ENCODE results near the gene SEMA3G. TPM values are rescaled to one million over a fixed set of nuclear protein-coding genes. Genes with fewer than 3 reads are reported as not detected.
A peak's percentile ranks its signal among the peaks of the same experiment; 100 is the strongest.

Gene SEMA3G
- total and polyA plus RNA-seq, 7 experiments from 2014 or later = 0.10 to 0.24 TPM; not detected in 5

GRCh38 chr3:52471371-52472238 lies 26.7 kb upstream of the SEMA3G start:
- H3K9me3 Mint-ChIP-seq = no peaks in the 10 kb centered on the region
- Histone ChIP-seq H3K4me3 (ENCODE audit: low read length) (no peak overlapping the region), H3K4me1 (ENCODE audit: control insufficient read depth in 2 of 2, insufficient read depth in 2 of 2, low read length in 2 of 2) (no peaks in the 10 kb centered on the region), H3K36me3 (ENCODE audit: control insufficient read depth in 2 of 3, insufficient read depth in 3 of 3, low read length in 3 of 3) (peaks cover 0 to 75% (median 11%) of the 10 kb centered on the region in 3 experiments), H3K27me3 (ENCODE audit: control insufficient read depth in 2 of 2, insufficient read depth in 2 of 2, low read length in 2 of 2) (no peaks in the 10 kb centered on the region), H3K27ac (ENCODE audit: low read depth, low read length) (no peak overlapping the region), H3K9me3 (ENCODE audit: control insufficient read depth in 2 of 3, low read length in 3 of 3) (no peaks in the 10 kb centered on the region)
- DNase-seq (peak in 4 of 9 donors; percentile 9 to 45 (median 16)), ATAC-seq (peak; percentile 67)
- H3K4me1 Mint-ChIP-seq = peaks cover 4 to 8% (median 6%) of the 10 kb centered on the region in 7 donors
- CTCF ChIA-PET = interaction anchor here (0.5 kb wide), 1 partner anchor 15 kb away, joined by 3 read pairs; no protein-coding TSS in a partner anchor
- peak overlapping the region in 1 of 9 donors; percentile 25 for H3K27ac Mint-ChIP-seq
- H3K27me3 Mint-ChIP-seq = no peaks in the 10 kb centered on the region
- intact Hi-C loops (cut with micrococcal nuclease) = loop anchor here (5.0 kb wide), 1 partner anchor 601 kb away; no protein-coding TSS in a partner anchor
- H3K36me3 Mint-ChIP-seq = peaks cover 0 to 38% (median 4%) of the 10 kb centered on the region in 5 donors
- no peak overlapping the region for H3K4me3 Mint-ChIP-seq
- POLR2A ChIA-PET = interaction anchor here (0.8 to 1.0 kb wide), 2 partner anchors 12 to 15 kb away, joined by 3 read pairs; no protein-coding TSS in a partner anchor

GRCh38 chr3:52470920-52471319 lies 26.0 kb upstream of the SEMA3G start:
- no peak for ATAC-seq
- POLR2A ChIA-PET = interaction anchor here (1.0 to 1.1 kb wide), 2 partner anchors 11 to 16 kb away, joined by 3 to 4 read pairs; partner anchors contain the start of gene NISCH
- peak overlapping the region in 2 of 9 donors; percentile 61 to 67 for H3K27ac Mint-ChIP-seq

GRCh38 chr3:52469001-52469400 lies 24.1 kb upstream of the SEMA3G start:
- peaks cover 0 to 31% (median 2%) of the 10 kb centered on the region in 5 donors for H3K36me3 Mint-ChIP-seq
- no peak overlapping the region for H3K27ac ChIP-seq (ENCODE audit: low read depth, low read length)
- H3K9me3 ChIP-seq (ENCODE audit: control insufficient read depth in 2 of 3, low read length in 3 of 3) = no peaks in the 10 kb centered on the region
- ATAC-seq (no peak), DNase-seq (no peak)
- CTCF ChIA-PET = no interaction called here
- intact Hi-C loops (cut with micrococcal nuclease) = no loop called here
- no peaks in the 10 kb centered on the region for H3K27me3 Mint-ChIP-seq
- H3K36me3 ChIP-seq (ENCODE audit: control insufficient read depth in 2 of 3, insufficient read depth in 3 of 3, low read length in 3 of 3) = peaks cover 0 to 70% (median 7%) of the 10 kb centered on the region in 3 experiments
- no peak overlapping the region for H3K4me3 Mint-ChIP-seq
- H3K4me1 ChIP-seq (ENCODE audit: control insufficient read depth in 2 of 2, insufficient read depth in 2 of 2, low read length in 2 of 2) = no peaks in the 10 kb centered on the region
- H3K4me1 Mint-ChIP-seq = peaks cover 4 to 13% (median 6%) of the 10 kb centered on the region in 7 donors
- peak overlapping the region in 4 of 9 donors; percentile 54 to 85 (median 68) for H3K27ac Mint-ChIP-seq
- H3K9me3 Mint-ChIP-seq = no peaks in the 10 kb centered on the region
- POLR2A ChIA-PET = no interaction called here
- H3K4me3 ChIP-seq (ENCODE audit: low read length) = no peak overlapping the region
- H3K27me3 ChIP-seq (ENCODE audit: control insufficient read depth in 2 of 2, insufficient read depth in 2 of 2, low read length in 2 of 2) = no peaks in the 10 kb centered on the region

More at GRCh38 chr3:52470920-52471319, 26.0 kb upstream of the SEMA3G start:
- Mint-ChIP-seq H3K4me3 (no peak overlapping the region), H3K27me3 (no peaks in the 10 kb centered on the region), H3K36me3 (peaks cover 0 to 39% (median 4%) of the 10 kb centered on the region in 5 donors), H3K9me3 (no peaks in the 10 kb centered on the region), H3K4me1 (peaks cover 4 to 9% (median 6%) of the 10 kb centered on the region in 7 donors)
- CTCF ChIA-PET = interaction anchor here (0.6 kb wide), 1 partner anchor 59 kb away, joined by 10 read pairs; no protein-coding TSS in a partner anchor
- H3K27ac ChIP-seq (ENCODE audit: low read depth, low read length) = no peak overlapping the region
- H3K9me3 ChIP-seq (ENCODE audit: control insufficient read depth in 2 of 3, low read length in 3 of 3) = no peaks in the 10 kb centered on the region
- peaks cover 0 to 74% (median 11%) of the 10 kb centered on the region in 3 experiments for H3K36me3 ChIP-seq (ENCODE audit: control insufficient read depth in 2 of 3, insufficient read depth in 3 of 3, low read length in 3 of 3)
- no peaks in the 10 kb centered on the region for H3K4me1 ChIP-seq (ENCODE audit: control insufficient read depth in 2 of 2, insufficient read depth in 2 of 2, low read length in 2 of 2)
- H3K4me3 ChIP-seq (ENCODE audit: low read length) = no peak overlapping the region
- H3K27me3 ChIP-seq (ENCODE audit: control insufficient read depth in 2 of 2, insufficient read depth in 2 of 2, low read length in 2 of 2) = no peaks in the 10 kb centered on the region
- DNase-seq = no peak
- intact Hi-C loops (cut with micrococcal nuclease) = loop anchor here (5.0 kb wide), 1 partner anchor 601 kb away; no protein-coding TSS in a partner anchor

GRCh38 chr3:52468336-52468735 lies 23.4 kb upstream of the SEMA3G start:
- Histone ChIP-seq H3K4me1 (ENCODE audit: control insufficient read depth in 2 of 2, insufficient read depth in 2 of 2, low read length in 2 of 2) (no peaks in the 10 kb centered on the region), H3K4me3 (ENCODE audit: low read length) (no peak overlapping the region), H3K36me3 (ENCODE audit: control insufficient read depth in 2 of 3, insufficient read depth in 3 of 3, low read length in 3 of 3) (peaks cover 0 to 64% (median 7%) of the 10 kb centered on the region in 3 experiments), H3K27me3 (ENCODE audit: control insufficient read depth in 2 of 2, insufficient read depth in 2 of 2, low read length in 2 of 2) (no peaks in the 10 kb centered on the region), H3K27ac (ENCODE audit: low read depth, low read length) (no peak overlapping the region), H3K9me3 (ENCODE audit: control insufficient read depth in 2 of 3, low read length in 3 of 3) (no peaks in the 10 kb centered on the region)
- no peaks in the 10 kb centered on the region for H3K9me3 Mint-ChIP-seq
- ChIA-PET POLR2A (interaction anchor here (0.7 kb wide), 1 partner anchor 17 kb away, joined by 3 read pairs; no protein-coding TSS in a partner anchor), CTCF (no interaction called here)
- intact Hi-C loops (cut with micrococcal nuclease) = no loop called here
- H3K36me3 Mint-ChIP-seq = peaks cover 0 to 25% (median 3%) of the 10 kb centered on the region in 5 donors
- DNase-seq (no peak), ATAC-seq (no peak)
- H3K4me3 Mint-ChIP-seq = no peak overlapping the region
- H3K4me1 Mint-ChIP-seq = peaks cover 4 to 13% (median 7%) of the 10 kb centered on the region in 7 donors
- no peaks in the 10 kb centered on the region for H3K27me3 Mint-ChIP-seq
- peak overlapping the region in 6 of 9 donors; percentile 27 to 78 (median 50) for H3K27ac Mint-ChIP-seq

- CTCF ChIA-PET = no interaction called here
- Mint-ChIP-seq H3K27me3 (no peaks in the 10 kb centered on the region), H3K36me3 (peaks cover 0 to 27% (median 6%) of the 10 kb centered on the region in 5 donors), H3K4me3 (no peak overlapping the region), H3K27ac (no peak overlapping the region), H3K4me1 (peaks cover 10 to 23% (median 13%) of the 10 kb centered on the region in 7 donors), H3K9me3 (no peaks in the 10 kb centered on the region)
- intact Hi-C loops (cut with micrococcal nuclease) = no loop called here
- DNase-seq = no peak
- POLR2A ChIA-PET = no interaction called here
- Histone ChIP-seq H3K9me3 (ENCODE audit: control insufficient read depth in 2 of 3, low read length in 3 of 3) (no peaks in the 10 kb centered on the region), H3K4me1 (ENCODE audit: control insufficient read depth in 2 of 2, insufficient read depth in 2 of 2, low read length in 2 of 2) (peaks cover 0 to 3% of the 10 kb centered on the region in 2 donors), H3K27me3 (ENCODE audit: control insufficient read depth in 2 of 2, insufficient read depth in 2 of 2, low read length in 2 of 2) (no peaks in the 10 kb centered on the region), H3K27ac (ENCODE audit: low read depth, low read length) (no peak overlapping the region), H3K36me3 (ENCODE audit: control insufficient read depth in 2 of 3, insufficient read depth in 3 of 3, low read length in 3 of 3) (peaks cover 6 to 60% (median 12%) of the 10 kb centered on the region in 3 experiments), H3K4me3 (ENCODE audit: low read length) (no peak overlapping the region)
- ATAC-seq = peak; percentile 30
Measured at GRCh38 chr3:52463416-52463815, 18.5 kb upstream of the SEMA3G start.

- H3K36me3 ChIP-seq (ENCODE audit: control insufficient read depth in 2 of 3, insufficient read depth in 3 of 3, low read length in 3 of 3) = peaks cover 11 to 67% (median 13%) of the 10 kb centered on the region in 3 experiments
- peaks cover 0 to 30% (median 6%) of the 10 kb centered on the region in 5 donors for H3K36me3 Mint-ChIP-seq
Measured at GRCh38 chr3:52461874-52462273, 17.0 kb upstream of the SEMA3G start.

More at GRCh38 chr3:52461874-52462273, 17.0 kb upstream of the SEMA3G start:
- Mint-ChIP-seq H3K27me3 (no peaks in the 10 kb centered on the region), H3K4me3 (no peak overlapping the region), H3K9me3 (no peaks in the 10 kb centered on the region), H3K27ac (peak overlapping the region in 1 of 9 donors; percentile 53), H3K4me1 (peaks cover 15 to 35% (median 24%) of the 10 kb centered on the region in 7 donors)
- CTCF ChIA-PET = interaction anchor here (1.3 kb wide), 1 partner anchor 10 kb away, joined by 3 read pairs; no protein-coding TSS in a partner anchor
- Histone ChIP-seq H3K9me3 (ENCODE audit: control insufficient read depth in 2 of 3, low read length in 3 of 3) (no peaks in the 10 kb centered on the region), H3K27ac (ENCODE audit: low read depth, low read length) (no peak overlapping the region), H3K4me1 (ENCODE audit: control insufficient read depth in 2 of 2, insufficient read depth in 2 of 2, low read length in 2 of 2) (peaks cover under 1 to 3% of the 10 kb centered on the region in 2 donors), H3K4me3 (ENCODE audit: low read length) (no peak overlapping the region), H3K27me3 (ENCODE audit: control insufficient read depth in 2 of 2, insufficient read depth in 2 of 2, low read length in 2 of 2) (no peaks in the 10 kb centered on the region)
- POLR2A ChIA-PET = no interaction called here
- ATAC-seq (no peak), DNase-seq (no peak)
- intact Hi-C loops (cut with micrococcal nuclease) = no loop called here
